ENCODE data around the gene IGFL3.
"Not testable (repeated sequence)": the region's sequence is repeated elsewhere in the genome, so short reads cannot be mapped to it uniquely, and the experiment has no call there.

Gene IGFL3

GRCh38 chr19:46118136-46118535, 6.4 kb downstream of the IGFL3 start:
- DNase-seq = no peak

GRCh38 chr19:46116121-46116520, 8.4 kb downstream of the IGFL3 start:
- no peak for DNase-seq

- no peak for DNase-seq
These were observed 8.9 kb downstream of the IGFL3 start for GRCh38 chr19:46115396-46116106.

GRCh38 chr19:46113726-46114125, 10.8 kb downstream of the IGFL3 start:
- DNase-seq = no peak

GRCh38 chr19:46112527-46112926, 12.0 kb downstream of the IGFL3 start:
- no peak for DNase-seq

GRCh38 chr19:46111376-46111775, 13.1 kb downstream of the IGFL3 start:
- no peak for DNase-seq

GRCh38 chr19:46109876-46110275, 14.6 kb downstream of the IGFL3 start:
- no peak for DNase-seq

GRCh38 chr19:46107371-46107770, 17.1 kb downstream of the IGFL3 start:
- DNase-seq = no peak

GRCh38 chr19:46102333-46102732, 22.2 kb downstream of the IGFL3 start:
- DNase-seq = not testable (repeated sequence)

- DNase-seq = no peak
These were observed 23.2 kb downstream of the IGFL3 start for GRCh38 chr19:46101293-46101692.

- DNase-seq = no peak
These were observed 24.1 kb downstream of the IGFL3 start for GRCh38 chr19:46100344-46100743.

- DNase-seq = no peak
These were observed 34.0 kb downstream of the IGFL3 start for GRCh38 chr19:46090444-46090843.

- no peak for DNase-seq
These were observed 35.1 kb downstream of the IGFL3 start for GRCh38 chr19:46089432-46089831.

GRCh38 chr19:46088101-46088500, 36.4 kb downstream of the IGFL3 start:
- DNase-seq = no peak

- no peak for DNase-seq
These were observed 38.6 kb downstream of the IGFL3 start for GRCh38 chr19:46085888-46086287.

GRCh38 chr19:46082728-46083050, 41.8 kb downstream of the IGFL3 start:
- DNase-seq = no peak

- no peak for DNase-seq
These were observed 42.4 kb downstream of the IGFL3 start for GRCh38 chr19:46081928-46082727.

GRCh38 chr19:46080561-46080960, 43.9 kb downstream of the IGFL3 start:
- DNase-seq = no peak

GRCh38 chr19:46079576-46079975, 44.9 kb downstream of the IGFL3 start:
- no peak for DNase-seq

- not testable (repeated sequence) for DNase-seq
These were observed 45.7 kb downstream of the IGFL3 start for GRCh38 chr19:46078573-46079332.

- no peak for DNase-seq
These were observed 46.7 kb downstream of the IGFL3 start for GRCh38 chr19:46077815-46078167.

GRCh38 chr19:46076951-46077814, 47.3 kb downstream of the IGFL3 start:
- no peak for DNase-seq

All from CD4-positive, alpha-beta T cell treated with Interferon gamma for 1 hour (primary cell).